Breast epithelium (tissue), 3 donors: ENCODE measurements around the gene PITRM1. TPM values are rescaled to one million over a fixed set of nuclear protein-coding genes. Genes with fewer than 3 reads are reported as not detected.

Source experiments
- total RNA-seq, 3 donors: library from RNA; depleted of rRNA; stranded (reverse); fragments of >200 nt; gene quantifications; one replicate each; pipeline ENCODE4 v1.1.0, GENCODE V29; 2016

The PITRM1 gene
- total RNA-seq, 3 donors from 2014 or later, result 64.9 to 76.0 (median 75.8) TPM

Other genes starting within 250 kb of the PITRM1 start
- 10 to 100 TPM; 16.0 to 37.0 (median 32.9) TPM for gene PFKP, start 105.2 kb downstream of the PITRM1 start, total RNA-seq